RCC 7860 (cell line): Measurements from ENCODE around the gene GPS1.

Source experiments
- DNase-seq: peaks from one replicate; pipeline ENCODE4 v3.0.0-alpha.2; 2015; ENCODE audit warnings: low spot score
- FAIRE-seq: peaks from 2 replicates; lab custom pipeline; 2012; peaks lifted over from hg19 to GRCh38; lab: Jason Lieb, UNC

The GPS1 gene

DNA sequence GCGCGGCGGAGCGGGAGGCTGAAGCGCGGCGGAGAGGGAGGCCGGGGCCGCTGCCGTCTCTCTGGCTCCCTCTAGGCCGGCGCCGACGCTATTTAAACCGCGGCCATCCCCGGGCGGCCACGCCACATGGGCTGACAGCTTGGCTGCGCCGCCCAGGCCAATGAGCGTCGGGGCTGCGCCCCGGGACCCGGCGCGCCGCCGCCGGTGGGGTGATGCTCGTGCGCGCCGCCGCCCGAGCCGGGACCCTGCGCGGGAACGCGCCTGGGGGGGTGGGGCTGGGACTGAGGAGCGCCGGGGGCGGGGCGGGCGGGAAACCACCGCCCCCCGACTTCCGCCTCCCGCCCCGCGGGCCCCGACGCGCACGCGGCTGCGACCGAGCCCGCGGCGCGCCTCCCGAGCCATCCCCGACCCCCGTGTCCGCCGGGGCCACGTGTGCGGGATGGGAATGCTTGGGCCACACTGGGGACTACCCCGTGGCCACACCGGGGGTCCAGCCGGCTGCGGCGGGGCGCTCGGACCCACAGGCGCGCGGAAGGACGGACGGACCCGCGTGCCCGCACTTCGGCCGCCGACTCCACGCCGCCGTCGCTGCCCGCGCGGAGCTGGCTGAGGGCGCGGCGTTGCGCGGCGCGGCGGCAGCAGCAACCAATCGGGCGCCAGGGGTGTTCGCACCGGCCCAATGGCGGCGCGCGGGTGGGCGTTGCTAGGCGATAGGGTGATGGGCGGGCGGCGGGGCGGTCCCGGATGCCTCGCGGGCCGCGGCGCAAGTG is 46.7 kb downstream of the GPS1 start, which contains the start of gene FASN:
Gene FASN, minus strand, starts transcription at position 68 of the 770 bp plus-strand sequence. CDS start 1,791 bp downstream, outside the sequence.
- FAIRE-seq (no peak), DNase-seq (peak; percentile 88)

DNA sequence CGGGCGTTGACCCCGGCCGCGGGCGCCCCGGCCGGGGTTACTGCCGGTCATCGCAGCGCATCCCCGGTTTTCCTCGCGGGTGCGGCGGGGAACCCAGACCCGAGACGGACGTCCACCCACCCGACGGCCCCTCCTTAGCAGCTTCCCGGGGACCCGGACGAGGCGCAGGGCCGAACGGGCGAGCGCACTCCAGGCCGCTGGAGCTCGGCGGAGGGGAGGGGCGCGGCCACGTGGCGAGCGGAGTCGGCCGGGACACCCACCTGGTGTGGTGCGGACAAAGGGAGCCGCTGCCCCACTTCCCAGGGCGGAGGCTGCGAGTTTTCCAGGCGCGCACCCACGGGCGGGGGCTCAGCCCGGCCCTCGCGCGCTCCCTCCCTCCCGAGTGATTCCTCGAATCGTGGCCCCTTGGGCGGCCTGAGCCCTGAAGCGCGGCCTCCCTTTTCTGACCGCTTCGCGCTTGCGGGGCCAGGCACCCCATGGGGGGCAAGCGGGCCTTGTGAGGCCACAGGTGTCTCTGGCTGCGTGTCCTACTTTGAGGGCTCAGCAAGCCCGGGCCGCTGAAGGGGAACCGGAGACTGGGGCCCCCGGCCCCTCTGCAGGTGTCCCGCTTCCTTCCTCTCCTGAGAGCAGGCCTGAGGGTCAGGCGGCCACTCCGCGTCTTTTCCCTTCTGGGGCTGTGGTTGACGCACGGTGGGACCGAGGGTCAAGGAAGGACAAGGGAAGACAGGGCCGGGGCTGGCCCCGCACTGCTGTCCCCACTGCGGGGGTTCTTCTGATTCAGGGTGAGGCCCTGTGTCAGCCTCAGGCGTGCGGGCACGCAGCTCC is 47.5 kb downstream of the GPS1 start:
- no peak for FAIRE-seq
- no peak for DNase-seq

DNA sequence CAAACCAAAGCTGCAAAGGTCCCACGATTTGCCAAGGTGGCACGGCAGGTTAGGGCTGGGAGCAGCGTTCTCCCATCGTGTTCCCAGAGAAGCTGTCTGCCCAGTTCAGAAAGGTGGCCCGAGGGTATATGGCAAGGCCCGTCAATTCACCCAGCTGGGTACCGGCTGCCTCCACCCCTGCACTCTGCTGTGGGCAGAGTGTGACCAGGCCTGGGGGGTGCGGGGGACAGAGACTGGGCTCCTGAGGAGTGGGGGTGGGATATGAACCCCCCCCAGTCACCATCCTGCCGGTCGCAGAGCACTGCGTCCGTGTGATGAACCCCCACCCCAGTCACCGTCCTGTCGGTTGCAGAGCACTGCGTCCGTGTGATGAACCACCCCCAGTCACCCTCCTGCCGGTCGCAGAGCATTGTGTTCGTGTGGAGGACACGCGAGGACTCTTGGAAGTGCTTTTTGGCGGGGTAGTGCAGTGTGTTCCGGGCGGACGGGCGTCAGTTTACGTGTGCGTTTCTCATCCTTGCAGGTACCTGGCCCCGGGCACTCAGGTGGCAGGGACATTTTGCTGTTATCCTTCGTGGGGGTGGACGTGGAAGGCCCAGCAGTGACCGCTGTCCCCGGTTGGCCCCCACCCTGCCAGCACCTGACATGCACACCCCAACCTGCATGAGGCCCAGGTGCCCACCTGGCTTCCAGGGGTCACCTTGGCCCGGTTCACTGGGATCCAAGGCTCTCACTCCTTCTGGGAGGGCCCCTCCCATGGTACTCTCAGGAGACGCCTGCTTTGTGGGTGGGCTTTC is 49.0 kb downstream of the GPS1 start:
- FAIRE-seq, result no peak
- DNase-seq, result no peak

GRCh38 chr17:82101301-82101715 is 49.6 kb downstream of the GPS1 start:
- DNase-seq (no peak), FAIRE-seq (no peak)

GRCh38 chr17:82101767-82102679 is 50.3 kb downstream of the GPS1 start:
- FAIRE-seq, result no peak
- DNase-seq, result no peak

DNA sequence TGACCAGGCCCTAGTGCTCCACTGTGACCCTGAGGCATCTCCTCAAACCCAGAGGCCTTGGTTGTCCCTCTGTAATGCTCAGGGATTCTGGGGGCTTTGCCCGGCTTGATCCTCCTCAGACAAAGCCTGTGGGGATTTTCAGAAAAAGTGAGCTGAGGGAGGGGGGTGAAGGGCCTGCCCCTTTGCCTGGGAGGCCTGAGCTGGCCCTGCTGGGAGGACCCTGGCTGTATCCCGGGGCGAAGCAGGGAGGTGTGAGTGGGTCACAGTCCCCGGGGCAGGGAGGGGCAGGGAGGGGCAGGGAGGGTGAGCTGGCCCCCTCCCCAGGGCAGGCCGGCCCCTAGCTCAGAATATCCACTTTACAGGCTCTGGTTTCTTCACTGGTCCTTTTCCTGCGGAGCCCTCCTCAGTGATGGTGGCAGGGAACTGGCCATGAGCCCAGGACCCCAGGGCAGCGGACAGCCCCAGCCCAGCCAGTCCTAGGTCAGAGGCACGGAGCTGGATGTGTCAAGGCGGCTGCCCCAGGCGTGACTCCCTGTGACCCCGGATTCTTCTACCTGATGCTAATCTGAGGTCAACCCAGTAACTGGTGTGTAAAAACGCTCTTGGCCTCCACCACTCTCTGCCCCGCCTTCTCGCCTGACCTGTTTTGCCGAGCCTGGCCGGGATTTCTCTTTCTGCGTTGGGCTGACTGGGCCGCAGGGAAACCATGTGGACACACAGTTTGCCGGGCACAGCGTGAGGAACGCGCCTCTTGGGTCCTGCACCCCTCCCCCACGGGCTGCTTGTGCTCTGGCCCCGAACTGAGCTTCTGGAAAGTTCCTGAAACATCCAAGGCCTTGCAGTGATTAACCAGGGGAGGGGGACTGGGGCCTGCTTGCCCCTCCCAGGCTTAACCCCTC is 52.1 kb downstream of the GPS1 start:
- DNase-seq (no peak), FAIRE-seq (no peak)

GRCh38 chr17:82104797-82105416 is 53.2 kb downstream of the GPS1 start:
- DNase-seq (no peak), FAIRE-seq (no peak)

- FAIRE-seq (no peak), DNase-seq (no peak)
Observed at GRCh38 chr17:82105417-82105881, 53.8 kb downstream of the GPS1 start.

GRCh38 chr17:82105882-82106687 is 54.4 kb downstream of the GPS1 start:
- DNase-seq (peak; percentile 19), FAIRE-seq (no peak)

GRCh38 chr17:82106688-82107305 is 55.1 kb downstream of the GPS1 start:
- FAIRE-seq, result no peak
- no peak for DNase-seq
